HFF-Myc (cell line): ENCODE data around the gene STOML2.
"Not testable (repeated sequence)": the region's sequence is repeated elsewhere in the genome, so short reads cannot be mapped to it uniquely, and the experiment has no call there.

ENCODE experiments used
- DNase-seq: peaks from one replicate; pipeline ENCODE4 v3.0.0-alpha.2; 2011; ENCODE audit warnings: low read depth; ENCODE audit errors: extremely low read depth
- H3K4me3 ChIP-seq: replicated peaks from 2 replicates; pipeline ENCODE4 v1.5.1; 2011; ENCODE audit warnings: low read depth, mild to moderate bottlenecking, control low read depth, low read length
- CTCF ChIP-seq: IDR thresholded peaks from 2 replicates; pipeline ENCODE4 v1.5.1; 2012; ENCODE audit warnings: mild to moderate bottlenecking, low read depth, low read length, control low read depth; ENCODE audit errors: missing control alignments

STOML2 gene

GRCh38 chr9:35102769-35103659 lies at the start of gene STOML2:
Gene STOML2, minus strand, starts transcription at chr9:35103131. Its CDS starts 37 bp downstream, at chr9:35103094.
- DNase-seq: peak; percentile 92
- peak within 1 kb of the TSS; percentile 79 for H3K4me3 ChIP-seq
- no peak for TF ChIP-seq CTCF

GRCh38 chr9:35147941-35148563 lies 45.1 kb upstream of the STOML2 start:
- not testable (repeated sequence) for H3K4me3 ChIP-seq, DNase-seq

- no peak for DNase-seq
- TF ChIP-seq CTCF: no peak
- H3K4me3 ChIP-seq: no peak overlapping the region
Observed at GRCh38 chr9:35142037-35142436, 39.1 kb upstream of the STOML2 start.

- no peak for TF ChIP-seq CTCF
- DNase-seq: no peak
- no peak overlapping the region for H3K4me3 ChIP-seq
Observed at GRCh38 chr9:35140093-35140492, 37.2 kb upstream of the STOML2 start.

- H3K4me3 ChIP-seq: no peak overlapping the region
- no peak for TF ChIP-seq CTCF
- no peak for DNase-seq
Observed at GRCh38 chr9:35136866-35137265, 33.9 kb upstream of the STOML2 start.

GRCh38 chr9:35135988-35136387 lies 33.1 kb upstream of the STOML2 start:
- no peak overlapping the region for H3K4me3 ChIP-seq
- DNase-seq: no peak
- TF ChIP-seq CTCF: no peak

GRCh38 chr9:35134920-35135319 lies 32.0 kb upstream of the STOML2 start:
- H3K4me3 ChIP-seq: no peak overlapping the region
- DNase-seq: no peak
- no peak for TF ChIP-seq CTCF
